Measurements from ENCODE around the gene NEAT1. TPM values are rescaled to one million over a fixed set of nuclear protein-coding genes. Genes with fewer than 3 reads are reported as not detected.
"Not testable (repeated sequence)": the region's sequence is repeated elsewhere in the genome, so short reads cannot be mapped to it uniquely, and the experiment has no call there.

Gene NEAT1
- total RNA-seq, 2 donors from 2014 or later = 818 to 1,135 TPM

DNA sequence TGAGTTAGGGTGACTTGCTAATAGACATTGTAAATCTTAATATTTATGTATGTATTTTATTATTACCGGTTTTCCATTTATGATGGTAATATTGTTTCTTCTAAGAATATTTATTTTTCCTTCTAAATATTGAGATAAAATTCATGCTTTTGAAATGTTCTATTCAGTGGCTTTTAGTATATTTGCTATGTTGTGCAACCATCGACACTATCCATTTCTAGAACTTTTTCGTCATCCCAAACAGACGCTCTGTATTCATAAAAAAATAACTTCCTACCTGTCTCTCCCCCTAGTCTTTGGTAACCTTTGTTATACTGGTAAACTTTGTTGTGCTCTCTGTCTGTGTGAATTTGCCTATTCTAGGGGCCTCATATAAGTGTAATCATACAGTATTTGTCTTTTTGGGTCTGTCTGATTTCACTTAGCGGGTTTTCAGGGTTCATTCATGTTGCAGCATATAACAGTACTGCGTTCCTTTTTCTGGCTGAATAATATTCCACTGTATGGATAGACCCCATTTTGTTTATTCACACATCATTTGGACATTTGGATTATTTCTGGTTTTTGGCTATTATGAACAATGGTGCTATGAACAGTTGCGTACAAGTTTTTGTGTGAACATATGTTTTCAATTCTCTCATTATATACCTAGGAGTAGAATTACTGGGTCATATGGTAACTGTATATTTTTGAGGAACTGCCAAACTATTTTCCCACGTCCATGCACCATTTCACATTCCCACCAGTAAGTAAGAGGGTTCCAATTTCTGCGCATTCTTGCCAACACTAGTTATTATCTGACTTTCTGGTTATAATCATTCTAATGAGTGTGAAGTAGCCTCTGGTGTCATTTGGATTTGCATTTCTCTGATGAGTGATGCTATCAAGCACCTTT, 15.9 kb downstream of the NEAT1 start:
- ATAC-seq (no peak), DNase-seq (no peak)
- intact Hi-C loops (cut with DNase I, micrococcal nuclease) = no loop called here

DNA sequence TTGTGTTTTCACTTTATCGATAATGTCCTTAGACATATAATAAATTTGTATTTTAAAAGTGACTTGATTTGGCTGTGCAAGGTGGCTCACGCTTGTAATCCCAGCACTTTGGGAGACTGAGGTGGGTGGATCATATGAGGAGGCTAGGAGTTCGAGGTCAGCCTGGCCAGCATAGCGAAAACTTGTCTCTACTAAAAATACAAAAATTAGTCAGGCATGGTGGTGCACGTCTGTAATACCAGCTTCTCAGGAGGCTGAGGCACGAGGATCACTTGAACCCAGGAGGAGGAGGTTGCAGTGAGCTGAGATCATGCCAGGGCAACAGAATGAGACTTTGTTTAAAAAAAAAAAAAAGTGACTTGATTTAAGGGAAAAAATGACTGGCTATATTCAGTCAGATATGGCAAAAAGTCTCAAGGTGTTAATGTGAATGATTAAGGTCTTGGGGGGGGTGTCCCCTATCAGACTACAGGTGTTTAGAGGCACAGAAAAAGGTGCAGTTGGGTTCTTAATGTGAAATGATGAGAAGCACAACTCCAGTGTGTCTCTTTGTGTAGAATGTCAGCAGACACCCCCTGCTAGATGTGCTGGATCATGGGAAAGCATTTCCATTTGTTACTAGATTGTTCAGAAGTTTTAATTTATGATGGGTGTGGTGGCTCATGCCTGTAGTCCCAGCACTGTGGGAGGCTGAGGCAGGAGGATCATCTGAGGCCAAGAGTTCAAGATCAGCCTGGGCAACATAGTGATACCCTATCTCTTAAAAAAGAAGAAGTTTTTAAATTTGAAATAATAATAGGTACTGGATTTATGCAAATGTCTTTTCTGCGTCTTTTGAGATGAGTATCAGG, 17.0 kb downstream of the NEAT1 start:
- no peak for DNase-seq
- intact Hi-C loops (cut with DNase I, micrococcal nuclease) = no loop called here
- peak; percentile 4 for ATAC-seq

DNA sequence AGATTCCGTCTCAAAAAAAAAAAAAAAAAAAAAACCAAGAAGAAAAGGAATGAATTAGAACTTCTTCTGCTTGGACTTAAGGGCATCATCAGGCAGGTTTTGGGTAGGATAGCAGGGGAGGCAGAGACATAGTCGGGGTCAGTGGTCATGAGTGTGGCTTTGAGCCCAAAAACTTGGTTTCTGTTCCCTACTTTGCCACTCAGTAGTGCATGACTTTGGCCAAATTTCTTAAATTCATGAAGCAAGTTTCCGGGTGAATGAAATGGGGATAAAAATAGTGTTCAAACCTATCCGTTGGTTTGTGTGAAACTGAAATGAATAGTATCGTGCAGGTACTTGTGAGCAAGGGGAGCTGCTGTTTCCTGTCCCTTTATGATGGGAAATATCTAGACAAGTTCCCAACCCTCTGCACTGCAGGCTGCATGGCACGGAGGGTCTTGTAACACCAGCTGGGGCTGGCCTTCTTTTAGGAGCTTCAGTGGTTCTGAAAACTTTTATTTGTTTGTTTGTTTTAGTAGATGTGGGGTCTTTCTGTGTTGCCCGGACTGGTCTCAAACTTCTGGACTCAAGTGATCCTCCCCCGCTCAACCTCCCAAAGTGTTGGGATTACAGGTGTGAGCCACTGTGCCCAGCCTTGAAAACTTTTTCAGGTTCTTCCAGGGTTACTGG, 18.4 kb downstream of the NEAT1 start:
- ATAC-seq = no peak
- intact Hi-C loops (cut with DNase I, micrococcal nuclease) = no loop called here
- no peak for DNase-seq

DNA sequence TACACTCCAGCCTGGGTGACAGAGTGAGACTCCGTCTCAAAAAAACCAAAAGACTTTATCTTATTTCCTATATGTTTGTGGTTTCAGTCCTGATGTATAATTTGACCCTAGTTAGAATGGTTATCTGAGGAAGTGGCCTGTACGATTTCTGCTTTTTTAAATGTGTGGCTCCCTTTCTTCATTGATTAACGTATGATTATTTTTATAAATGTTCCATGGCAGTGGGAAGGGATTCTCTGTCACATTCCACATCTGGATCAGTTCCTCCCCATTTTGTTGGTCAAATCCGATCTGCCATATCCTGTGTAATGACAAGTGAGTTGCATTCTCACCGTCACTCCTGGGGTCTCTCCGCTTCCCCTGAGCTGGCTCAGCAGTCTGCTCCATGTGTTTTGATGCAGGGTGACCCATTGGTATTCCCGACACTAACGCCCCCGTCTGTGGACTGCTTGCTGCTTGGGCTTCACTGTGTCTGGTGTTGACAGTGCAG, 20.3 kb downstream of the NEAT1 start:
- ATAC-seq (no peak), DNase-seq (no peak)
- intact Hi-C loops (cut with DNase I, micrococcal nuclease) = no loop called here

DNA sequence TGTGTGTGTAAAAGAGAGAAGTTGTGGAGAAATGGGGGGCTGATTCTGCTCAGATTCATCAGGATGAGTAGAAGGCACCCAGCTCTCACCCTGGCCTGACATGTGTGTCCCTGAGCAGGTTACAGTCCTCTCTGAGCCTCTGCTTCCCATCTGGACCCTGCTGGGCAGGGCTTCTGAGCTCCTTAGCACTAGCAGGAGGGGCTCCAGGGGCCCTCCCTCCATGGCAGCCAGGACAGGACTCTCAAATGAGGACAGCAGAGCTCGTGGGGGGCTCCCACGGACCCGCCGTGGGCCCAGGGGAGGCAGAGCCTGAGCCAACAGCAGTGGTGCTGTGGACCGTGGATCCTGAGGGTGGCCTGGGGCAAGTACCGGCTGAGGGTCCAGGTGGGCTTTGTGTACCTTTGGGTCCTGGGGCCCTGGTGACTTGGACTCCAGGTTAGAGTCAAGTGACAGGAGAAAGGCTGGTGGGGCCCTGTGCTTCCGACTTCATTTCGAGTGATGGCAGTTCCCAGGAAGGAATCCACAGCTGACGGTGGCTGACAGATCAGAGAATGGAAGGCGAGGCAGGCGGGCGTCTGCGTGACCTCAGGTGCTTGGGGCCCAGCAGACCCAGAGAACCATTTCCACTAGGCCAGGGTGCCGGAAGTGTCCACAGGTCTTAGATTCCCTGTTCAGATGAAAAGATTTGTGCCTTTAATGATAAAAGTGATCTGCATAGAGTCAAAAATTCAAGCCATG, 21.9 kb downstream of the NEAT1 start:
- intact Hi-C loops (cut with DNase I, micrococcal nuclease) = no loop called here
- DNase-seq (no peak), ATAC-seq (no peak)

DNA sequence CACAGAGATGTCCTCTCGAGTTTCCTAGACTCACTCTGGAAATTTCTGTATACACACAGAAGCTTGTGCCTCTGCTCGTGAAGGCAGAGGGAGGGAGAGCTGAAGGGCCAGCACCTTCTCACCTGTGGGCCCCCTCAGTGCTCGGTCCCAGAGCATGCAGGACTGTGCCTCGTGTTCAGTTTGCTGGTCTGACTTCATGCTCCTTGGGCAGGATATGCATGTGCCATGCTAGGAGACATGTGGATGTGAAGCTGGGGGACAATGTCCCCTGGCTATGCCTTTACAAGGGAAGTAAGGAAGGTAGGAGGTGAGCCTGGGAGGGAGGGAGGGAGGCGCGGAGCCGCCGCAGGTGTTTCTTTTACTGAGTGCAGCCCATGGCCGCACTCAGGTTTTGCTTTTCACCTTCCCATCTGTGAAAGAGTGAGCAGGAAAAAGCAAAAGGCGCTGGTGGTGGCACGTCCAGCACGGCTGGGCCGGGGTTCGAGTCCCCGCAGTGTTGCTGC, 22.6 kb downstream of the NEAT1 start:
- DNase-seq (no peak), ATAC-seq (peak; percentile 4)

DNA sequence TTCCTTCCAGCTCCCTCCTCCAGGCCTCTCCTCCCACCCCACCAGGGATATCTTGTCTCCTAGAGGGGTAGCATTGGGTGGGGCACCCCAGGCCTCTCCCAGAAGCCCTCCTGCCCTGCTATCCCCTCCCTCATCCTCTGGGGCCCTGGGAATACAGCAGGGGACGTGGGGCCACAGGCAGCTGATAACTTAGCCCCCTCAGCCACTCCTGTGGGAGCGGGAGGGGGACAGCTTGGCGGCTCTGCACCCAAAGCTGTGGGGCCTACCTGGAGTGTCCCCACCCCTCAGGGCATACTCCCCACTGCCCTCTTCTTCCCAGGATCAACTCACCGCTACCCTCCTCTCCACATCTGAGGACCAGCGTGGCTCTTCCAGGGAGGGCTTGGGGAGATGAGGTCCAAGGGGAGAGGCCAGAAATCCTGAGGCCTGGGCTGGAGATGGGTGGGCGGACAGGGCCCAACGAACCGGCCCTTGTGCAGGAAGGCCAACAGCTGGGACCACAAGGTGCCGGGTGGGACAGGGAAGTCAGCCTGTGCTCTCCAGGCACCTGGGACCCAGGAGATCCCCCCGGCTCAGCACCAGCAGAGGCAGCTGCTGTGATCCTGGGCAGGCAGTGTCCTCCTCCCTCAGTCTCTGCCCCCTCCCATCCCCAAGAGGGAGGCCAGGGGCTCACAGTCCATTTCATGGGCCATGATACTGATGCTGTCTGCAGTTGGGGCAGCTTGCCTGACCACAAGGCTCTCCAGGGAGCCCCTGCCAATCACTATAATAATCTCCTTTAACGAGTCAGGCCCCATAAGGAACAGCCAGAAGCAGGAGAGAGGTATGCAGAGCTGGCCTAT, 23.2 kb downstream of the NEAT1 start:
- peak; percentile 11 for ATAC-seq
- no peak for DNase-seq
- intact Hi-C loops (cut with DNase I, micrococcal nuclease) = no loop called here

More for the DNA sequence above, 22.6 kb downstream of the NEAT1 start:
- intact Hi-C loops (cut with DNase I, micrococcal nuclease) = no loop called here

DNA sequence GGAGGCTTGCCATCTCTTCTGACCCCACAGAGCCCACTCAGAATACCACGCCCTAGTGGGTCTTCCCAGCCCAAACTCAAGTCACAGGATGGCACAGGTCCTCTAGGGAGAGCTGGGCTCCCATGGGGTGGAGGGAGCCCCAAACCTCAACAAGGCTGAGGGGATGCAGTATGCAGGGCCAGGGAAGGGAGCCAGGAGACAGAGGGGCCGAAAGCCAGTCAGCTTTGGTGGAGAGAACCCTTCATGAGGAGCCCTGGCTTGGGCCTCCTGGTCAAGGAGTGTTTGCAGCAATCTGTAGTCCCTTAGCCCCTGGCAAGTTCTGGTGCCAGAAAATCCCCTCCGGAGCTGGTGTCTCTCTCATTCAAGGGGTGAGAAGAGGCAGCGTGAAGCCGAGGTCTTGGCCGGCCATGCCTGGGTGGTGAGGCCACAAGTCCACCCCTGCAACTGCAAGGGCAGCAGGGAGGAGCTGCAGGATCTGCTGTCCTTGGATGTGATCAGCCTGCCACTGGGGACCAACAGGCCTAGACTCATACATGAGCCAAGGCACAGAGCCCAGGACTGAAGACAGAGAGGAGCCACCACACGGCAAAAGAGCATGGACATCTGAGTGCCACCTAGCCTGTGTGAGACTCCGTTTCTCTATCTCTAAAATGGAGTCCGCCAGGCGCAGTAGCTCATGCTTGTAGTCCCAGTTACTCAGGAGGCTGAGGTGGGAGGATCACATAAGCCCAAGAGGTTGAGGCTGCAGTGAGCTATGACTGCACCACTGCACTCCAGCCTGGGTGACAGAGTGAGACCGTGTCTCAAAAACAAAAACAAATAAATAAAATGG, 24.1 kb downstream of the NEAT1 start:
- intact Hi-C loops (cut with DNase I, micrococcal nuclease) = no loop called here
- peak; percentile 15 for ATAC-seq
- peak in 1 of 2 donors; percentile 42 for DNase-seq

DNA sequence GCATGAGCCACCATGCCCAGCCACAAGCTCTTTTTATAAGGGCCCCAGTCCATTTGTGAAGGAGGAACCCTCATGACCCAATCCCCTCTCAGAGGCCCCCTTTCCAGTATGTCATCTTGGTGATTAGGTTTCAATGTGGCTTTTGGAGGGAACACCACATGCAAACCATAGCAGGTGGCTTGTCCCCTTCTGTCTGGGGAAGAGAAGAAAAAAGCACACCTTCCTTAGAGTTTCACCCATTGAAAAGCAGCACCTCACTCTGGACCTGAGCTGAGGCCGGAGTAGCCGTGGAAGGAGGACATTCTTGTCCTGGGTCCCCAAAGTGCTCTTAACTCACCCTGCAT, 25.4 kb downstream of the NEAT1 start:
- no peak for DNase-seq
- ATAC-seq = no peak
- intact Hi-C loops (cut with DNase I, micrococcal nuclease) = no loop called here

DNA sequence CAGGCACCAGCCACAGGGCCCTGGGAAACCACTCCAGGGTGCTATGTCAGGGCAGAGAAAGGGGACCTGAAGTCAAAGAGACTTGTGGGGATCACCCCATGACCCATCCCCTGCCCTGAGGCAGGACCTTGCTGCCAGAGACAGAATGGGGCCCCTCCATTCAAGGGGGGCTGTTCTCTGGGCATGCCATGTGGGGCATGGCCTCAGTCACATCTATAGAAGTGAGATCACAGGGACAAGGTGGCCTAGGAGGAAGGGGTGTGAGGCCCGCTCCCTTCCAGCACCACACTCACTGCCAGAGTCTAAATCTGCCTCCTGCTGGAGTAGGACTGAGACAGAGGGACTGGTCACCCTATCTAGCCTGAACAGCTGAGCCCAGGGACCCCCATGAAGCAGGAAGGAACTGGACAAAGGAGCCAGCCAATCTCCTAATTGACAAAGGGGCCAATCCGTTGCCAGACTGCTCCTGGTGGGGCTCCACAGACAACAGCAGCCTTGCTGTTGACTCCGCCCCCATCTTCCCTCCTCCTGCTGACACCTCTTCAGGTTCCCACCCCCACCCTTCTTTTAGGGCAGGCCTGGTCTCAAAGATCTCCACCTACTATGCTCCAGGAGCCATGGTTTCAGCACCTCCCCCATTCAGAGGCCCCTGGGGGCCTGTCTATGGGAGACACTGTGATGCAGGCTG, 26.0 kb downstream of the NEAT1 start:
- ATAC-seq (peak; percentile 9), DNase-seq (peak in 1 of 2 donors; percentile 53)
- intact Hi-C loops (cut with DNase I, micrococcal nuclease) = no loop called here

DNA sequence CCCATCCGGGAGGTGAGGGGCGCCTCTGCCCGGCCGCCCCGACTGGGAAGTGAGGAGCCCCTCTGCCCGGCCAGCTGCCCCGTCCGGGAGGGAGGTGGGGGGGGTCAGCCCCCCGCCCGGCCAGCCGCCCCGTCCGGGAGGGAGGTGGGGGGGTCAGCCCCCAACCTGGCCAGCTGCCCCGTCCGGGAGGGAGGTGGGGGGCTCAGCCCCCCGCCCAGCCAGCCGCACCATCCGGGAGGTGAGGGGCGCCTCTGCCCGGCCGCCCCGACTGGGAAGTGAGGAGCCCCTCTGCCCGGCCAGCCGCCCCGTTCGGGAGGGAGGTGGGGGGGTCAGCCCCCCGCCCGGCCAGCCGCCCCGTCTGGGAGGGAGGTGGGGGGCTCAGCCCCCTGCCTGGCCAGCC, 28.7 kb downstream of the NEAT1 start:
- DNase-seq; ATAC-seq; intact Hi-C loops (cut with DNase I, micrococcal nuclease): not testable (repeated sequence)

DNA sequence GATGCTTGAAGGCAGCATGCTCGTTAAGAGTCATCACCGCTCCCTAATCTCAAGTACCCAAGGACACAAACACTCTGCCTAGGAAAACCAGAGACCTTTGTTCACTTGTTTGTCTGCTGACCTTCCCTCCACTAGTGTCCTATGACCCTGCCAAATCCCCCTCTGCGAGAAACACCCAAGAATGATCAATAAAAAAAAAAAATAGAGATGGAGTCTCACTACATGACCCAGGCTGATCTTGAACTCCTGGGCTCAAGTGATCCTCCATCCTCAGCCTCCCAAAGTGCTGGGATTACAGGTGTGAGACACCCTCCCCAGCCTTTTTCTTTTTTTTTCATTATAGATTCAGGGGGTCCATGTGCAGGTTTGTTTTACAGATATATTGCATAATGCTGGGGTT, 29.7 kb downstream of the NEAT1 start:
- DNase-seq; ATAC-seq; intact Hi-C loops (cut with DNase I, micrococcal nuclease): not testable (repeated sequence)

DNA sequence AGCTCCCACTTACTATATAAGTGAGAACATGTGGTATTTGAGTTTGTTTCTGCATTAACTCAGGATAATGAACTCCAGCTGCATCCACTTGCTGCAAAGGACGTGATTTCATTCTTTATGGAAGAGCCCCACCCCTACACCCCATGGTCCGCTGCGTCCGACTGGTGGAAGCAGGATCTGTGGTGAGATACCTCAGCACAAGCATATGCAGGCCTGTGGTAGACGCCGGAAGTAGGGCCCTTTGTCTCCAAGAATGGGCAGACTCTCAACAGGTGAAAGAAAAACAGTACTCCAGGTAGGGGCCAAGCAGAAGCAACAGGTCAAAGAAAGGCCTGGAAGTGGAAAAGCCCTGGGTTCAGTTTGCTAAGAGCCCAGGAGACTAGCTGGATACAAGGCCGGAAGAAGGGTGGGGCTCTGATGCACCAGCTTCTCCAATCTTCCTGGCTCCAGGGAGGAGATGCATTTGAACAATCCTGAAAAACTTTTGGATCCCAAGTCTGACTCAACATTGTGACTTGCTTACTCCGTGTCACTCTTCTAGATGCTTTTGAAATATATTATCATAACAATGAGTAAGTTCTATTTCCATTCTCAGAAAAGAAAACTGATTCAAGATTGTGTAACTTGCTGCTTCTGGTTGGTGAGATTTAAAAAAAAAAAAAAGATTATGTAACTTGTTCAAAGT, 30.4 kb downstream of the NEAT1 start:
- ATAC-seq = no peak
- intact Hi-C loops (cut with DNase I, micrococcal nuclease) = no loop called here
- no peak for DNase-seq

DNA sequence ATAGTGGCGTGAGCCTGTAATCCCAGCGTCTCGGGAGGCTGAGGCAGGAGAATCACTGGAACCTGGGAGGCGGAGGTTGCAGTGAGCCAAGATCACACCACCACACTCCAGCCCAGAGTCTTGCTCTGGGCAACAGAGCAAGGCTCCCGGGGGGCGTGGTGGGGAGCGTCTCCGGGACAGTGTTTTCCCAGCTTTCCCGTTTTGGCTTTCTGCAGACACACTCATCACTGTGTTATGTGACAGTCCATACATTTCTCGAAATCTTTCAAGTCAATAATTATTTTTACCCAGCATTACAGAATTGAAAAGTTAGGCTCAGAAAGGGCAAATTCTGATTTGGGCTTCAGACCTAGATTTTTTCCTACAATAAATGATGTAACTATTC, 31.7 kb downstream of the NEAT1 start:
- intact Hi-C loops (cut with DNase I, micrococcal nuclease) = no loop called here
- no peak for DNase-seq
- ATAC-seq = no peak

DNA sequence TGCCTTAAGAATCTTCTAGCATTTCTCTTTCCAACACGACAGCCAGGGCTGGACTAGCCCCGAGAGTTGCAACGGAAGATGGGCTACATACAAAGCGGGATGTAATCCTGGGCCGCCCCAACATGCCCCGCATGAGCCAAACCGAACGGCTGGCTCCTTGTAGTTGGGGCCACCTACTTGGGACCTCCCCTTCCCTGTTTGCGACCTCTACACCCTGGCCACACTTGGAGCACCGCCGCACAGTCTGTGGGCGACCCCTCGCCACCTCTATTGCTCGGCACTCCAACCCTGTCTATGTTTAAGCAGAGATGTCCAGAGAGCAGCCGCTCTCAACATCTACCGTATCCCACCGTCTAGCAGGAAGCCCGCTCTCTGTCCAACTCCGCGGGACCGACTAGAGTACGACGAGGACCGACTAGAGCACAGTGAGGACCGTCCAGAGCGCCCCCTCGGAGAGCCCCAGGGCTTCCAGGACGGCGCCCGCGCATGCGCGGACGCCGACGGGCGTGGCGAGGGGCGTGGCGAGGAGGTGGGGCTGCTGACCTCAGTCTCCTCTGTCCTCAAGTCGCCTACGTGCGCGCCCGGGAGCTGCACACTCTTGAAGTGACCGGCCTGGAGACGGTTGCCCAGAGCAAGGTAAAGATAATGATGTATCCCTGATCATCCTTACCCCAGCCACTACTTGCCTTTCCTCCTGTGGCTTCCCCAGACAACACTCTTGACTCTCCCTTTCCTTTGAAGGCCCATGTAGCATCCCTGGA, 32.3 kb downstream of the NEAT1 start:
- peak; percentile 98 for ATAC-seq
- peak; percentile 92 to 93 for DNase-seq
- intact Hi-C loops (cut with DNase I, micrococcal nuclease) = no loop called here
